Fibroblast of villous mesenchyme (primary cell): ENCODE results near the gene HNRNPA0. TPM values are rescaled to one million over a fixed set of nuclear protein-coding genes. Genes with fewer than 3 reads are reported as not detected.

Experiments used
- DNase-seq: peaks from one replicate; pipeline ENCODE4 v3.0.0-alpha.2; 2010; ENCODE audit warnings: low read depth
- H3K4me3 ChIP-seq: 2 replicates; pipeline ENCODE4 v1.5.1; 2011; ENCODE audit warnings: low read depth, mild to moderate bottlenecking, low read length
- total RNA-seq: library from RNA; depleted of rRNA; stranded (reverse); fragments of >200 nt; gene quantifications from 2 replicates; pipeline ENCODE4 v1.2.3, GENCODE V29; 2012
- TF ChIP-seq, protein P1 (sequence below): IDR thresholded peaks from 2 replicates; pipeline ENCODE4 v1.5.1; 2012; ENCODE audit warnings: low read depth, mild to moderate bottlenecking, low read length; ENCODE audit not compliant: insufficient read depth

The HNRNPA0 gene
- total RNA-seq, 1 donor: 18.1 TPM

DNA sequence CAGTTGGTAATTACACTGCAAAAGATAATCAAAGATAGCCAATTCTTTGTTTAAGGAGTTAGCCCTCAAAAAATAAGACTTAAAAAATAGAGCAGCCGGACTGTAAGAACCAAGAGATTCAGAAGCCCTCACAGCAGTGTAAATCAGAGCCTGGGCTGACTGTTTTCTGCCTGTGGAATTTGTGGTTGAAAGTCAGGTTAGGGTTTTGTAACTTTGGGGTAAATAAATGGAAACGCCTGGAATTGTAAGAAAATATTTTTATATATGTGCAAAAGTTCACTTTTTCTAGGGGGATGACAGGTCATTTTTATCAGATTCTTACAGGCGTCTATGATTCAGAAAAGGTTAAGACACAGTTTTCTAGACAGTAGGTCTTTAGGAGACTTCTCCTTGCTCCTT lies 53.9 kb downstream of the HNRNPA0 start:
- DNase-seq: peak; percentile 36
- H3K4me3 ChIP-seq: no peak overlapping the region
- TF ChIP-seq, protein P1, sequence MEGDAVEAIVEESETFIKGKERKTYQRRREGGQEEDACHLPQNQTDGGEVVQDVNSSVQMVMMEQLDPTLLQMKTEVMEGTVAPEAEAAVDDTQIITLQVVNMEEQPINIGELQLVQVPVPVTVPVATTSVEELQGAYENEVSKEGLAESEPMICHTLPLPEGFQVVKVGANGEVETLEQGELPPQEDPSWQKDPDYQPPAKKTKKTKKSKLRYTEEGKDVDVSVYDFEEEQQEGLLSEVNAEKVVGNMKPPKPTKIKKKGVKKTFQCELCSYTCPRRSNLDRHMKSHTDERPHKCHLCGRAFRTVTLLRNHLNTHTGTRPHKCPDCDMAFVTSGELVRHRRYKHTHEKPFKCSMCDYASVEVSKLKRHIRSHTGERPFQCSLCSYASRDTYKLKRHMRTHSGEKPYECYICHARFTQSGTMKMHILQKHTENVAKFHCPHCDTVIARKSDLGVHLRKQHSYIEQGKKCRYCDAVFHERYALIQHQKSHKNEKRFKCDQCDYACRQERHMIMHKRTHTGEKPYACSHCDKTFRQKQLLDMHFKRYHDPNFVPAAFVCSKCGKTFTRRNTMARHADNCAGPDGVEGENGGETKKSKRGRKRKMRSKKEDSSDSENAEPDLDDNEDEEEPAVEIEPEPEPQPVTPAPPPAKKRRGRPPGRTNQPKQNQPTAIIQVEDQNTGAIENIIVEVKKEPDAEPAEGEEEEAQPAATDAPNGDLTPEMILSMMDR: no peak

DNA sequence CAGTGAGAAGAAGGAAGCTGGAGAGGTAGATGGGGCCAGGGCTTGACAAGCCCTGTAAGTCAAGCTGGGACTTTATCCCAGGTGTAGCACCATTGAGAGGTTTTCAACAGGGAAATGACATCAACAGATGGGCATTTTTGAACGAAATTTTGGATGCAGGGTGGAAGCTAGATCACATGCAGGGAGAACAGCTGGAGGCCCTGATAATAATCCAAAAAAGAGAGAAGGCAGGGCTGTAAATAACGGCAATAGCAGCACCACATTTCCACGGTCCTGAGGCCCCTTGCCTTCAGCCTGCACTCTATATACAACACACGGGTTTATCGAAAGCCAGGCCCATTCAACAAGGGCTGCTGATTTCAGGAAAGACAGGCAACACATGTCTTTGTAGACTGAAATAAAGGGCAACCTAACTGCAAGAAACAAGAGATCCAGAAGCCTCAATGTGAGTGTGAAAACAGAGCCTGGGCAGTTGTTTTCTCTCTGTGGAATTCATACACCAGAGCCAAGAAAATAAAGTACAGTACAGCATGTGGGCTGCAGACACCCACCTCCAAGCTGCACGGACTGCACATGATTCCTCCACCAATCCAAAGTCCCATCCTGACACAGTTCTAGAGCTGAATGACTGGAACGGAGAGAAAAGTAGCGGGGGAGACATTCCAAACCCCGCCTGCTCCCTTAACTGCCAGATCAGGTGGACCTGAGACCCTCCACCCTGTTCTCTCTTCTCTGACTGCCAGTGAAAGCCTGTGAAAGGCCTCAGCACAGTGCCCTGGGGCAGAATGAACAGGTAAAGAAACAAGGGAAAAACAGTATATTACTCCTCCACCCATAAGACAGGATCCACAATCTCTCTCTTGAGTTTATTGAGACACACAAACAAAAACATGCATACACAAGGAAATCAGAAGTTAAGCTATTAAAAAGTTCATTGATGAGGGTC lies 54.6 kb downstream of the HNRNPA0 start:
- H3K4me3 ChIP-seq: no peak overlapping the region
- TF ChIP-seq, protein P1: no peak
- DNase-seq: peak; percentile 35

- no peak for DNase-seq
- H3K4me3 ChIP-seq: no peak overlapping the region
- TF ChIP-seq, protein P1: no peak
Observed at GRCh38 chr5:137696481-137696880, 57.7 kb downstream of the HNRNPA0 start.

- H3K4me3 ChIP-seq: no peak overlapping the region
- no peak for DNase-seq
- TF ChIP-seq, protein P1: no peak
Observed at GRCh38 chr5:137695651-137696428, 58.3 kb downstream of the HNRNPA0 start.

Other genes starting within 250 kb of the HNRNPA0 start
- 1.9 and 3.0 TPM in 2 replicates for gene KLHL3, start 18.3 kb downstream of the HNRNPA0 start, total RNA-seq
- not detected in 2 replicates for gene MYOT, start 113.5 kb upstream of the HNRNPA0 start, total RNA-seq
- gene PKD2L2, start 135.1 kb upstream of the HNRNPA0 start, total RNA-seq: not detected in 2 replicates